Panc1 (cell line): ENCODE measurements around the gene MED8. TPM values are rescaled to one million over a fixed set of nuclear protein-coding genes. Genes with fewer than 3 reads are reported as not detected.

ENCODE experiments used
- ATAC-seq: fragments of 200-7000 bp; cut with Tn5 transposase; 2 replicates; pipeline ENCODE4 v1.9.1; 2020; ENCODE audit warnings: mild to moderate bottlenecking, moderate library complexity
- BruUV-seq: library from RNA; stranded (reverse); fragments of 400-500 nt; replicated peaks from 2 replicates; lab custom pipeline; 2021; lab: Mats Ljungman, UMichigan
- CTCF ChIA-PET: fragments of 300-600 bp; sonication (Branson Sonifier 250); formaldehyde crosslinking; loops from one replicate; lab custom pipeline; 2022; ENCODE audit warnings: antibody characterized with exemption; lab: Charles Lee
- POLR2A ChIA-PET: fragments of 300-600 bp; sonication (Branson Sonifier 250); formaldehyde crosslinking; loops from one replicate; lab custom pipeline; 2022; ENCODE audit warnings: antibody characterized with exemption; lab: Charles Lee
- DNase-seq: peaks from one replicate; pipeline ENCODE4 v3.0.0-alpha.2; 2010; ENCODE audit warnings: low read depth, low spot score
- H3K27ac ChIP-seq: 2 replicates; pipeline ENCODE4 v1.5.1; 2011; ENCODE audit warnings: mild to moderate bottlenecking, low read length, inconsistent platforms
- H3K27me3 ChIP-seq: fragments of 200-500 bp; sonication (Bioruptor generic); 2 replicates; pipeline ENCODE4 v1.6.0; 2014; ENCODE audit warnings: low read length, inconsistent platforms; ENCODE audit not compliant: control insufficient read depth, insufficient read depth
- H3K36me3 ChIP-seq: fragments of 200-500 bp; sonication (Bioruptor generic); 2 replicates; pipeline ENCODE4 v1.5.1; 2014; ENCODE audit warnings: inconsistent platforms, mild to moderate bottlenecking, low read length, moderate library complexity; ENCODE audit not compliant: control insufficient read depth, insufficient read depth
- H3K4me1 ChIP-seq: 2 replicates; pipeline ENCODE4 v1.5.1; 2011; ENCODE audit warnings: inconsistent platforms, mild to moderate bottlenecking, low read length, moderate library complexity; ENCODE audit not compliant: control insufficient read depth, insufficient read depth
- H3K4me3 ChIP-seq, 2 experiments: 2 replicates each; pipeline ENCODE4 v1.5.1; 2011 to 2012; ENCODE audit warnings: low read depth in 2 of 2, low read length in 2 of 2, mild to moderate bottlenecking in 2 of 2, inconsistent platforms in 1 of 2, moderate library complexity in 1 of 2
- H3K9me3 ChIP-seq: fragments of 200-500 bp; sonication (Bioruptor generic); 2 replicates; pipeline ENCODE4 v1.5.1; 2014; ENCODE audit warnings: low read depth, mild to moderate bottlenecking, inconsistent platforms, low read length, moderate library complexity; ENCODE audit not compliant: control insufficient read depth, insufficient read depth
- POLR2AphosphoS5 ChIP-seq: IDR thresholded peaks from 2 replicates; pipeline ENCODE4 v1.6.1; 2012; ENCODE audit warnings: mild to moderate bottlenecking, low read depth, low read length, moderate library complexity
- SIN3A ChIP-seq: IDR thresholded peaks from 2 replicates; pipeline ENCODE4 v1.6.1; 2012; ENCODE audit warnings: low read depth, mild to moderate bottlenecking, low read length, moderate library complexity, borderline replicate concordance; ENCODE audit not compliant: insufficient read depth
- TCF7L2 ChIP-seq: IDR thresholded peaks from 2 replicates; pipeline ENCODE4 v1.6.1; 2011; ENCODE audit warnings: mild to moderate bottlenecking, low read depth, low read length, inconsistent platforms
- in situ Hi-C: cut with HindIII; loops from 2 replicates; pipeline ENCODE4 v1.10.0; 2016; ENCODE audit warnings: low sequenced_read_pairs, low pct_unique_long_range_greater_than_20kb
- intact Hi-C: fragments of 100-400 bp; cut with micrococcal nuclease; formaldehyde crosslinking; loops from one replicate; pipeline ENCODE4 v1.10.0; 2022; ENCODE audit not compliant: unreplicated experiment
- total RNA-seq: library from RNA; stranded (reverse); gene quantifications from one replicate; pipeline ENCODE4 v1.2.1, GENCODE V29; 2021; ENCODE audit not compliant: unreplicated experiment
- TF ChIP-seq, protein P1 (sequence below), 2 experiments: IDR thresholded peaks; 2 replicates each; pipeline ENCODE4 v1.6.1; 2011 to 2012; ENCODE audit warnings: low read depth in 2 of 2, control low read depth in 1 of 2, low read length in 1 of 2, mild to moderate bottlenecking in 1 of 2, moderate library complexity in 1 of 2; ENCODE audit not compliant: insufficient read depth in 1 of 2
- TF ChIP-seq, protein P2 (sequence below): fragments of 450-650 bp; IDR thresholded peaks from 2 replicates; pipeline ENCODE4 v1.5.1; 2017; ENCODE audit warnings: mild to moderate bottlenecking

MED8 gene
- total RNA-seq, 1 experiment from 2014 or later, result 50.8 TPM

DNA sequence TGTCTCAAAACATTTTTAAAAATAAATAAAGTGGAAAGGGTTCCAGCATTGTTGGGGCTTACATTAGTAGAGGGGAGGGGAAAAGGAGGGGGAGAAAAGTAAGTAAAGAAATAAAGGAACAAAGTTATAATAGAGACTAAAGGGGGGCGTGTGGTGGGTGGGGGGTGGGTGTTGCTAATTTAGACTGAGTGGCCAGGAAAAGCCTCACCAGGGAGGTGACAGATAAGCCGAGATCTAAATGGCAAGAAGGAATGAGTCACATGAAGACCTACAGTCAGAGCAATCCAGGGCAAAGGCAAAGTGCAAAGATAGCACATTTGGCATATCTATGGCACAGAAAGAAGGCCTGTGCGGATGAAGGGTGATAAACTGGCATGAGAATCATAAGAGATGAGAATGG lies 44.5 kb downstream of the MED8 start:
- no peak for ATAC-seq
- Histone ChIP-seq H3K4me3 (no peak overlapping the region), H3K4me1 (peaks cover 11% of the 10 kb centered on the region), H3K27ac (no peak overlapping the region), H3K9me3 (no peaks in the 10 kb centered on the region), H3K27me3 (no peaks in the 10 kb centered on the region), H3K36me3 (no peaks in the 10 kb centered on the region)
- no TSS peak for BruUV-seq
- CTCF ChIA-PET, result no interaction called here
- TF ChIP-seq TCF7L2 (no peak), POLR2AphosphoS5 (no peak), SIN3A (no peak)
- TF ChIP-seq, protein P1, sequence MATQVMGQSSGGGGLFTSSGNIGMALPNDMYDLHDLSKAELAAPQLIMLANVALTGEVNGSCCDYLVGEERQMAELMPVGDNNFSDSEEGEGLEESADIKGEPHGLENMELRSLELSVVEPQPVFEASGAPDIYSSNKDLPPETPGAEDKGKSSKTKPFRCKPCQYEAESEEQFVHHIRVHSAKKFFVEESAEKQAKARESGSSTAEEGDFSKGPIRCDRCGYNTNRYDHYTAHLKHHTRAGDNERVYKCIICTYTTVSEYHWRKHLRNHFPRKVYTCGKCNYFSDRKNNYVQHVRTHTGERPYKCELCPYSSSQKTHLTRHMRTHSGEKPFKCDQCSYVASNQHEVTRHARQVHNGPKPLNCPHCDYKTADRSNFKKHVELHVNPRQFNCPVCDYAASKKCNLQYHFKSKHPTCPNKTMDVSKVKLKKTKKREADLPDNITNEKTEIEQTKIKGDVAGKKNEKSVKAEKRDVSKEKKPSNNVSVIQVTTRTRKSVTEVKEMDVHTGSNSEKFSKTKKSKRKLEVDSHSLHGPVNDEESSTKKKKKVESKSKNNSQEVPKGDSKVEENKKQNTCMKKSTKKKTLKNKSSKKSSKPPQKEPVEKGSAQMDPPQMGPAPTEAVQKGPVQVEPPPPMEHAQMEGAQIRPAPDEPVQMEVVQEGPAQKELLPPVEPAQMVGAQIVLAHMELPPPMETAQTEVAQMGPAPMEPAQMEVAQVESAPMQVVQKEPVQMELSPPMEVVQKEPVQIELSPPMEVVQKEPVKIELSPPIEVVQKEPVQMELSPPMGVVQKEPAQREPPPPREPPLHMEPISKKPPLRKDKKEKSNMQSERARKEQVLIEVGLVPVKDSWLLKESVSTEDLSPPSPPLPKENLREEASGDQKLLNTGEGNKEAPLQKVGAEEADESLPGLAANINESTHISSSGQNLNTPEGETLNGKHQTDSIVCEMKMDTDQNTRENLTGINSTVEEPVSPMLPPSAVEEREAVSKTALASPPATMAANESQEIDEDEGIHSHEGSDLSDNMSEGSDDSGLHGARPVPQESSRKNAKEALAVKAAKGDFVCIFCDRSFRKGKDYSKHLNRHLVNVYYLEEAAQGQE (IDR thresholded peaks at IDR 0.05; ENCODE audit: insufficient read depth in 1 of 2, low read depth in 2 of 2, low read length in 1 of 2), result no peak
- TF ChIP-seq, protein P2, sequence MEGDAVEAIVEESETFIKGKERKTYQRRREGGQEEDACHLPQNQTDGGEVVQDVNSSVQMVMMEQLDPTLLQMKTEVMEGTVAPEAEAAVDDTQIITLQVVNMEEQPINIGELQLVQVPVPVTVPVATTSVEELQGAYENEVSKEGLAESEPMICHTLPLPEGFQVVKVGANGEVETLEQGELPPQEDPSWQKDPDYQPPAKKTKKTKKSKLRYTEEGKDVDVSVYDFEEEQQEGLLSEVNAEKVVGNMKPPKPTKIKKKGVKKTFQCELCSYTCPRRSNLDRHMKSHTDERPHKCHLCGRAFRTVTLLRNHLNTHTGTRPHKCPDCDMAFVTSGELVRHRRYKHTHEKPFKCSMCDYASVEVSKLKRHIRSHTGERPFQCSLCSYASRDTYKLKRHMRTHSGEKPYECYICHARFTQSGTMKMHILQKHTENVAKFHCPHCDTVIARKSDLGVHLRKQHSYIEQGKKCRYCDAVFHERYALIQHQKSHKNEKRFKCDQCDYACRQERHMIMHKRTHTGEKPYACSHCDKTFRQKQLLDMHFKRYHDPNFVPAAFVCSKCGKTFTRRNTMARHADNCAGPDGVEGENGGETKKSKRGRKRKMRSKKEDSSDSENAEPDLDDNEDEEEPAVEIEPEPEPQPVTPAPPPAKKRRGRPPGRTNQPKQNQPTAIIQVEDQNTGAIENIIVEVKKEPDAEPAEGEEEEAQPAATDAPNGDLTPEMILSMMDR, result no peak
- DNase-seq, result no peak
- intact Hi-C loops, result no loop called here
- in situ Hi-C loops, result no loop called here
- POLR2A ChIA-PET, result no interaction called here

DNA sequence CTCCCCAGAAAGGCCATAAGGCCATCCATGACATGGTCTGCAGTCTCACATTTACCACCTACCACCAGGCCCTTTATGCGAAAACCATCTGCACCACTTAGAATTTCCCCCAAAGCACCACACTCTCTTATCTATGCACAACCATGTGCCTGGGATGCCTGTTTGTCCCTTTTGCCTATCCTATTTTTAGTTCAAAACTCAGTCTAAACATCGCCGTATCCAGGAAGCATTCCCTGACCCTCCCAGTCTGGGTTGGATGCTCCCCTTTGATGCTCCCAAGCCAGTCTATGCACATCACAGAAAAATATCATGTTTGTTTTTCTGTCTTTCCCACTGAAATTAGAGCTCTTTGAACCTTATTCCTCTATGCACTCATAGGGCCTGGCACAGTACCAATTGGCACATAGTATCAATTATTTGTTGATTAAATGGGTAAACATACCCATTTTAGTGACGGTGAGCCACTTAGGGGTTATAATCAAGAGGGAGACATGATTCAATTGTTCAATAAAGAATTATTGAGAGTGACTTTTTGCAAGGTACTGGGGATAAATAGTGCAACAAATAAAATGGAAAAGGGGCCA lies 45.2 kb downstream of the MED8 start:
- Histone ChIP-seq H3K36me3 (no peaks in the 10 kb centered on the region), H3K27ac (no peak overlapping the region), H3K4me1 (peaks cover 5% of the 10 kb centered on the region; the same call in 1 of the 2 replicates), H3K4me3 (no peak overlapping the region), H3K9me3 (no peaks in the 10 kb centered on the region), H3K27me3 (no peaks in the 10 kb centered on the region)
- no TSS peak for BruUV-seq
- DNase-seq, result no peak
- POLR2A ChIA-PET, result no interaction called here
- TF ChIP-seq TCF7L2, result no peak
- TF ChIP-seq, protein P1 (IDR thresholded peaks at IDR 0.05; ENCODE audit: insufficient read depth in 1 of 2, low read depth in 2 of 2, low read length in 1 of 2), result no peak
- TF ChIP-seq, protein P2, result no peak
- TF ChIP-seq POLR2AphosphoS5, result no peak
- no peak for TF ChIP-seq SIN3A
- CTCF ChIA-PET, result no interaction called here
- in situ Hi-C loops, result no loop called here
- no peak for ATAC-seq
- intact Hi-C loops, result no loop called here
